GM12878 (cell line): ENCODE measurements around the gene PTPN20. TPM values are rescaled to one million over a fixed set of nuclear protein-coding genes. Genes with fewer than 3 reads are reported as not detected.
"Not testable (repeated sequence)": the region's sequence is repeated elsewhere in the genome, so short reads cannot be mapped to it uniquely, and the experiment has no call there.

ENCODE experiments used
- ATAC-seq: fragments of 200-7000 bp; cut with Tn5 transposase; 3 replicates; pipeline ENCODE4 v1.9.1; 2020; ENCODE audit warnings: mild to moderate bottlenecking, moderate library complexity
- BruUV-seq: library from RNA; stranded (reverse); fragments of 400-500 nt; replicated peaks from 2 replicates; lab custom pipeline; 2021; lab: Mats Ljungman, UMichigan
- CTCF ChIA-PET: fragments of 300-600 bp; sonication (Branson Sonifier 250); formaldehyde crosslinking; extraction: SDS; loops from one replicate; lab custom pipeline; 2021; ENCODE audit warnings: inconsistent platforms; lab: Yijun Ruan, JAX
- POLR2A ChIA-PET: fragments of 350-600 bp; formaldehyde crosslinking; extraction: SDS; loops from one replicate; lab custom pipeline; 2021; ENCODE audit warnings: inconsistent platforms; lab: Charles Lee
- RAD21 ChIA-PET: fragments of 300-600 bp; sonication (Branson Sonifier 250); formaldehyde crosslinking; loops from one replicate; lab custom pipeline; 2023; ENCODE audit warnings: antibody characterized with exemption; ENCODE audit not compliant: unreplicated experiment; lab: Charles Lee
- SMC1A ChIA-PET: fragments of 300-600 bp; sonication (Branson Sonifier 250); formaldehyde crosslinking; loops from one replicate; lab custom pipeline; 2023; ENCODE audit not compliant: unreplicated experiment, uncharacterized antibody; lab: Charles Lee
- DNase-seq: peaks from one replicate; pipeline ENCODE4 v3.0.0-alpha.2; 2011; ENCODE audit warnings: low read depth, low spot score
- FAIRE-seq: peaks from 3 replicates; lab custom pipeline; 2011; peaks lifted over from hg19 to GRCh38; lab: Jason Lieb, UNC
- H2AFZ ChIP-seq: 2 replicates; pipeline ENCODE4 v1.6.0; 2011; ENCODE audit warnings: low read depth, low read length, control low read depth; ENCODE audit not compliant: control insufficient read depth
- H3K27ac ChIP-seq: 2 replicates; pipeline ENCODE4 v1.5.1; 2011; ENCODE audit warnings: control low read depth; ENCODE audit not compliant: control insufficient read depth, insufficient read depth
- H3K27me3 ChIP-seq, 2 experiments: replicated peaks in 1 of 2; 2 replicates each; pipeline versions ENCODE4 v1.6.0 to v1.6.1; 2011; ENCODE audit warnings: low read length in 1 of 2; ENCODE audit not compliant: control insufficient read depth in 2 of 2, insufficient read depth in 2 of 2
- H3K36me3 ChIP-seq, 2 experiments: 2 replicates each; pipeline ENCODE4 v1.5.1; 2011; ENCODE audit warnings: low read length in 1 of 2; ENCODE audit not compliant: control insufficient read depth in 2 of 2, insufficient read depth in 2 of 2
- H3K4me1 ChIP-seq: 2 replicates; pipeline ENCODE4 v1.6.1; 2011; ENCODE audit warnings: mild to moderate bottlenecking, low read length, moderate library complexity, mixed read lengths; ENCODE audit not compliant: control insufficient read depth, insufficient read depth
- H3K4me2 ChIP-seq: 2 replicates; pipeline ENCODE4 v1.6.0; 2011; ENCODE audit warnings: control low read depth; ENCODE audit not compliant: control insufficient read depth, insufficient read depth
- H3K4me3 ChIP-seq: fragments of 200-600 bp; sonication (generic); 2 replicates; pipeline ENCODE4 v1.5.1; 2016
- H3K79me2 ChIP-seq: 2 replicates; pipeline ENCODE4 v1.6.0; 2011; ENCODE audit warnings: low read length; ENCODE audit not compliant: control insufficient read depth, insufficient read depth
- H3K9ac ChIP-seq: 2 replicates; pipeline ENCODE4 v1.8.0; 2011; ENCODE audit warnings: low read length, control low read depth, mixed read lengths; ENCODE audit not compliant: control insufficient read depth, insufficient read depth
- H3K9me3 ChIP-seq: replicated peaks from 3 replicates; pipeline ENCODE4 v1.5.1; 2011; ENCODE audit warnings: mild to moderate bottlenecking, low read length; ENCODE audit not compliant: control insufficient read depth, insufficient read depth
- H4K20me1 ChIP-seq: 2 replicates; pipeline ENCODE4 v1.6.0; 2011; ENCODE audit not compliant: control insufficient read depth, insufficient read depth
- WGBS: methylation state at CpG from one replicate; pipeline ENCODE4 v1.1.6; 2016; ENCODE audit warnings: low lambda C conversion rate; ENCODE audit not compliant: insufficient replicate concordance, insufficient coverage; ENCODE audit errors: missing lambda C conversion rate; 5-methylcytosine and 5-hydroxymethylcytosine counted together
- in situ Hi-C: fragments of 300-500 bp; cut with MboI; formaldehyde crosslinking; loops from 9 replicates; pipeline ENCODE4 v1.14.3; 2018; ENCODE audit warnings: mixed read lengths
- intact Hi-C: fragments of 100-400 bp; cut with micrococcal nuclease; formaldehyde crosslinking; loops from one replicate; pipeline ENCODE4 v1.14.2; 2022; ENCODE audit not compliant: unreplicated experiment
- polyA plus RNA-seq, 11 experiments: library from polyadenylated mRNA; depleted of rRNA in 4 of 11; unstranded in 6 of 11; stranded (reverse) in 5 of 11; fragments of >200 nt; fragmentation: Nextera tagmentation in 4 of 11; fragmentation: Illumina TruSeq in 1 of 11; extraction: Ambion mirVana in 4 of 11; extraction: Trizol in 1 of 11; gene quantifications; 1 replicate in 1 of 11; 2 replicates in 10 of 11; pipeline versions ENCODE4 v1.2.1 to v1.2.3, GENCODE V29; 2011 to 2016; ENCODE audit warnings: inconsistent platforms in 2 of 11, missing spikeins in 2 of 11, low read depth in 1 of 11
- total RNA-seq, 4 experiments: library from RNA; depleted of rRNA in 3 of 4; stranded (reverse); fragments of >200 nt in 3 of 4; fragmentation: Illumina TruSeq in 1 of 4; extraction: Trizol in 1 of 4; gene quantifications; 2 replicates each; pipeline versions ENCODE4 v1.2.1 to v1.2.3, GENCODE V29; 2013 to 2021

Gene PTPN20
- total and polyA plus RNA-seq, 10 of the 15 experiments (the other 5 are each of a cell fraction or from before 2014, with no cell fraction given): 0.04 to 3.4 (median 0.10) TPM; not detected in 4

- in situ Hi-C loops, H3K79me2 ChIP-seq, ATAC-seq, FAIRE-seq, CTCF ChIA-PET, H3K36me3 ChIP-seq, BruUV-seq, intact Hi-C loops, RAD21 ChIA-PET, H3K27me3 ChIP-seq, SMC1A ChIA-PET, H3K4me2 ChIP-seq, H3K27ac ChIP-seq, H3K9me3 ChIP-seq, H2AFZ ChIP-seq, POLR2A ChIA-PET, H3K4me3 ChIP-seq, DNase-seq, H3K4me1 ChIP-seq, H4K20me1 ChIP-seq, H3K9ac ChIP-seq: not testable (repeated sequence)
- WGBS: 0% methylated on average over 4 of the region's 6 CpGs
Observed at GRCh38 chr10:46875304-46875703, 35.9 kb upstream of the PTPN20 start.

- H3K27ac ChIP-seq, H3K4me3 ChIP-seq, intact Hi-C loops, H3K27me3 ChIP-seq, RAD21 ChIA-PET, H3K9me3 ChIP-seq, H3K4me2 ChIP-seq, H3K9ac ChIP-seq, SMC1A ChIA-PET, H3K4me1 ChIP-seq, H3K36me3 ChIP-seq, H2AFZ ChIP-seq, H3K79me2 ChIP-seq, in situ Hi-C loops, CTCF ChIA-PET, FAIRE-seq, BruUV-seq, H4K20me1 ChIP-seq, DNase-seq, POLR2A ChIA-PET, ATAC-seq: not testable (repeated sequence)
- 54% methylated on average over 4 of the region's 5 CpGs for WGBS
Observed at GRCh38 chr10:46876773-46877172, 34.5 kb upstream of the PTPN20 start.

- ATAC-seq, FAIRE-seq, DNase-seq, SMC1A ChIA-PET, H4K20me1 ChIP-seq, H3K36me3 ChIP-seq, CTCF ChIA-PET, POLR2A ChIA-PET, H3K4me1 ChIP-seq, in situ Hi-C loops, H3K4me3 ChIP-seq, H2AFZ ChIP-seq, H3K27ac ChIP-seq, RAD21 ChIA-PET, H3K79me2 ChIP-seq, intact Hi-C loops, H3K27me3 ChIP-seq, H3K9ac ChIP-seq, H3K9me3 ChIP-seq, BruUV-seq, H3K4me2 ChIP-seq: not testable (repeated sequence)
- WGBS: 45% methylated on average over 4 of the region's 7 CpGs
Observed at GRCh38 chr10:46878761-46879160, 32.5 kb upstream of the PTPN20 start.
